Measurements from ENCODE around the gene GPD2.

DNA sequence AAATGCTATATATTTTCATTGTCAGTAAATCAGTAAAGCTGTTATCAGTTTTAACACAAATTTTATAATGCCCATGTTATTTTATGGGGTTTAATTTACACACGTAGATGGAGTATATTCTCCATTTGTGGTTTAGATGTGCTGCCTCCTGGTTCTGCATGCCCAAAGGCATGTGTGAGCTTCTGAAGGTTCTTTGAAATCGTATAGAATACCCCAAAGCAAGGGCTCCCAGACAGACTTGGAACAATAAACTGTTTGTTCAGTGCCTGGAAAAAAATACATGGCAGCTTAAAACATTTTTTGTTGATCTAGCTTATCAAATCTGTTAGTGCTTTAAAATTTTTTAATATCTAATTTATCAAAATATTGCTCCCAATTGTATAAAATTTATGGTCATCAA is 150.4 kb downstream of the GPD2 start:
- TF ChIP-seq, protein P1, sequence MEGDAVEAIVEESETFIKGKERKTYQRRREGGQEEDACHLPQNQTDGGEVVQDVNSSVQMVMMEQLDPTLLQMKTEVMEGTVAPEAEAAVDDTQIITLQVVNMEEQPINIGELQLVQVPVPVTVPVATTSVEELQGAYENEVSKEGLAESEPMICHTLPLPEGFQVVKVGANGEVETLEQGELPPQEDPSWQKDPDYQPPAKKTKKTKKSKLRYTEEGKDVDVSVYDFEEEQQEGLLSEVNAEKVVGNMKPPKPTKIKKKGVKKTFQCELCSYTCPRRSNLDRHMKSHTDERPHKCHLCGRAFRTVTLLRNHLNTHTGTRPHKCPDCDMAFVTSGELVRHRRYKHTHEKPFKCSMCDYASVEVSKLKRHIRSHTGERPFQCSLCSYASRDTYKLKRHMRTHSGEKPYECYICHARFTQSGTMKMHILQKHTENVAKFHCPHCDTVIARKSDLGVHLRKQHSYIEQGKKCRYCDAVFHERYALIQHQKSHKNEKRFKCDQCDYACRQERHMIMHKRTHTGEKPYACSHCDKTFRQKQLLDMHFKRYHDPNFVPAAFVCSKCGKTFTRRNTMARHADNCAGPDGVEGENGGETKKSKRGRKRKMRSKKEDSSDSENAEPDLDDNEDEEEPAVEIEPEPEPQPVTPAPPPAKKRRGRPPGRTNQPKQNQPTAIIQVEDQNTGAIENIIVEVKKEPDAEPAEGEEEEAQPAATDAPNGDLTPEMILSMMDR (IDR thresholded peaks at IDR 0.05), result no peak
- no peak for TF ChIP-seq EZH2 (IDR thresholded peaks at IDR 0.05; ENCODE audit: borderline replicate concordance, insufficient read depth, low read depth, low read length, poor library complexity, severe bottlenecking)
